Osteocyte (in vitro differentiated cells): ENCODE data around the gene ACRV1. TPM values are rescaled to one million over a fixed set of nuclear protein-coding genes. Genes with fewer than 3 reads are reported as not detected.

ENCODE experiments used
- DNase-seq: peaks from one replicate; pipeline ENCODE4 v3.0.0; 2021; ENCODE audit warnings: mixed read lengths; ENCODE audit not compliant: unreplicated experiment; ENCODE audit errors: extremely low spot score
- H3K27ac Mint-ChIP-seq: one replicate; pipeline ENCODE4 v1.8.0; 2021; ENCODE audit warnings: mild to moderate bottlenecking, mixed read lengths; ENCODE audit not compliant: unreplicated experiment
- H3K27me3 Mint-ChIP-seq: one replicate; pipeline ENCODE4 v1.8.0; 2021; ENCODE audit warnings: mixed read lengths; ENCODE audit not compliant: unreplicated experiment
- H3K36me3 Mint-ChIP-seq: one replicate; pipeline ENCODE4 v1.8.0; 2021; ENCODE audit warnings: mixed read lengths; ENCODE audit not compliant: unreplicated experiment
- H3K4me1 Mint-ChIP-seq: one replicate; pipeline ENCODE4 v1.8.0; 2021; ENCODE audit warnings: mixed read lengths; ENCODE audit not compliant: unreplicated experiment
- H3K4me3 Mint-ChIP-seq: one replicate; pipeline ENCODE4 v1.8.0; 2021; ENCODE audit warnings: mild to moderate bottlenecking, moderate library complexity, mixed read lengths; ENCODE audit not compliant: unreplicated experiment
- H3K9me3 Mint-ChIP-seq: one replicate; pipeline ENCODE4 v1.8.0; 2021; ENCODE audit warnings: mixed read lengths; ENCODE audit not compliant: unreplicated experiment
- CTCF ChIP-seq: fragments of 200-600 bp; sonication (generic); IDR thresholded peaks from 2 replicates; pipeline ENCODE4 v1.5.0; 2021; ENCODE audit warnings: antibody characterized with exemption, mild to moderate bottlenecking, moderate library complexity
- total RNA-seq: library from RNA; stranded (reverse); gene quantifications from 2 replicates; pipeline ENCODE4 v1.2.1, GENCODE V29; 2021

The ACRV1 gene
- total RNA-seq, 1 donor from 2014 or later, result not detected

GRCh38 chr11:125667151-125667550 is 13.5 kb downstream of the ACRV1 start:
- Mint-ChIP-seq H3K4me3 (no peak overlapping the region), H3K9me3 (peaks cover 27% of the 10 kb centered on the region)

GRCh38 chr11:125663910-125664309 is 16.7 kb downstream of the ACRV1 start:
- no peak for TF ChIP-seq CTCF
- Mint-ChIP-seq H3K4me1 (no peaks in the 10 kb centered on the region), H3K36me3 (peaks cover 40% of the 10 kb centered on the region), H3K27ac (no peak overlapping the region), H3K9me3 (peaks cover 27% of the 10 kb centered on the region), H3K4me3 (no peak overlapping the region), H3K27me3 (no peaks in the 10 kb centered on the region)
- DNase-seq, result no peak

More at GRCh38 chr11:125667151-125667550, 13.5 kb downstream of the ACRV1 start:
- Mint-ChIP-seq H3K27ac (no peak overlapping the region), H3K4me1 (no peaks in the 10 kb centered on the region), H3K36me3 (peaks cover 41% of the 10 kb centered on the region), H3K27me3 (no peaks in the 10 kb centered on the region)
- TF ChIP-seq CTCF, result no peak
- no peak for DNase-seq

GRCh38 chr11:125662689-125663088 is 18.0 kb downstream of the ACRV1 start:
- no peaks in the 10 kb centered on the region for H3K4me1 Mint-ChIP-seq
- no peak overlapping the region for H3K4me3 Mint-ChIP-seq
- no peak for DNase-seq
- peaks cover 40% of the 10 kb centered on the region for H3K36me3 Mint-ChIP-seq
- no peak overlapping the region for H3K27ac Mint-ChIP-seq
- peaks cover 27% of the 10 kb centered on the region for H3K9me3 Mint-ChIP-seq
- no peak for TF ChIP-seq CTCF
- no peaks in the 10 kb centered on the region for H3K27me3 Mint-ChIP-seq

GRCh38 chr11:125649465-125650166 is 31.0 kb downstream of the ACRV1 start:
- Mint-ChIP-seq H3K4me3 (no peak overlapping the region), H3K9me3 (no peaks in the 10 kb centered on the region), H3K27ac (no peak overlapping the region), H3K36me3 (peaks cover 21% of the 10 kb centered on the region), H3K27me3 (no peaks in the 10 kb centered on the region), H3K4me1 (no peaks in the 10 kb centered on the region)
- DNase-seq, result no peak
- no peak for TF ChIP-seq CTCF

GRCh38 chr11:125645871-125646270 is 34.8 kb downstream of the ACRV1 start:
- Mint-ChIP-seq H3K4me1 (peaks cover 2% of the 10 kb centered on the region), H3K27me3 (no peaks in the 10 kb centered on the region), H3K36me3 (peaks cover 39% of the 10 kb centered on the region), H3K27ac (no peak overlapping the region), H3K4me3 (no peak overlapping the region), H3K9me3 (no peaks in the 10 kb centered on the region)
- TF ChIP-seq CTCF, result no peak
- DNase-seq, result no peak
